Thyroid gland (tissue), 4 donors: ENCODE data around the gene YIPF6. TPM values are rescaled to one million over a fixed set of nuclear protein-coding genes. Genes with fewer than 3 reads are reported as not detected.

Source experiments
- DNase-seq, 2 donors: peaks; one replicate each; pipeline ENCODE4 v3.0.0-alpha.2; 2019
- H3K27ac ChIP-seq, 3 donors: fragments of 200-600 bp; sonication (generic); 1 replicate in 2 of 3; 2 replicates in 1 of 3; pipeline ENCODE4 v1.5.1; 2016 to 2019; ENCODE audit warnings: mild to moderate bottlenecking in 1 of 3, moderate library complexity in 1 of 3
- H3K27me3 ChIP-seq: fragments of 200-600 bp; sonication (generic); one replicate; pipeline ENCODE4 v1.5.1; 2019
- H3K36me3 ChIP-seq, 2 donors: fragments of 200-600 bp; sonication (generic); one replicate each; pipeline ENCODE4 v1.5.1; 2016 to 2019
- H3K4me1 ChIP-seq, 2 donors: fragments of 200-600 bp; sonication (generic); one replicate each; pipeline ENCODE4 v1.5.1; 2017 to 2019
- H3K4me3 ChIP-seq, 3 donors: fragments of 200-600 bp; sonication (generic); replicated peaks in 1 of 3; 1 replicate in 2 of 3; 2 replicates in 1 of 3; pipeline ENCODE4 v1.5.1; 2016; ENCODE audit warnings: mild to moderate bottlenecking in 1 of 3
- H3K9me3 ChIP-seq: fragments of 200-600 bp; sonication (generic); one replicate; pipeline ENCODE4 v1.5.1; 2017
- CTCF ChIP-seq, 6 experiments: fragments of 200-600 bp in 3 of 6; fragments of 450-650 bp in 3 of 6; sonication (generic) in 3 of 6; IDR thresholded peaks; one replicate each; pipeline ENCODE4 v1.5.1; 2016 to 2019; ENCODE audit warnings: antibody characterized with exemption in 6 of 6, mild to moderate bottlenecking in 2 of 6, inconsistent platforms in 1 of 6, moderate library complexity in 1 of 6
- POLR2A ChIP-seq, 2 donors: fragments of 450-650 bp; IDR thresholded peaks; one replicate each; pipeline ENCODE4 v1.6.1; 2017; ENCODE audit warnings: antibody characterized with exemption in 2 of 2, mild to moderate bottlenecking in 2 of 2, moderate library complexity in 1 of 2
- WGBS, 2 donors: methylation state at CpG; one replicate each; pipeline ENCODE4 v1.1.5; 2017; 5-methylcytosine and 5-hydroxymethylcytosine counted together
- intact Hi-C: fragments of 100-400 bp; cut with DNase I; formaldehyde crosslinking; loops from one replicate; pipeline ENCODE4 v1.15.1; 2023
- total RNA-seq, 4 donors: library from RNA; depleted of rRNA; stranded (reverse); fragments of >200 nt; gene quantifications; one replicate each; pipeline ENCODE4 v1.2.3, GENCODE V29; 2016

YIPF6 gene
- total RNA-seq, 4 donors from 2014 or later = 35.2 to 65.4 (median 41.6) TPM

- TF ChIP-seq POLR2A (IDR thresholded peaks at IDR 0.05) (no peak), CTCF (IDR thresholded peaks at IDR 0.05) (no peak)
- Histone ChIP-seq H3K27me3 (no peaks in the 10 kb centered on the region), H3K9me3 (no peaks in the 10 kb centered on the region), H3K36me3 (no peaks in the 10 kb centered on the region), H3K4me3 (no peak overlapping the region), H3K27ac (no peak overlapping the region), H3K4me1 (no peaks in the 10 kb centered on the region)
- DNase-seq = no peak
- intact Hi-C loops = loop anchor here (5.0 kb wide), 1 partner anchor 264 kb away; no protein-coding TSS in a partner anchor
These were observed 37.3 kb upstream of the YIPF6 start for GRCh38 chrX:68461576-68461975.

DNA sequence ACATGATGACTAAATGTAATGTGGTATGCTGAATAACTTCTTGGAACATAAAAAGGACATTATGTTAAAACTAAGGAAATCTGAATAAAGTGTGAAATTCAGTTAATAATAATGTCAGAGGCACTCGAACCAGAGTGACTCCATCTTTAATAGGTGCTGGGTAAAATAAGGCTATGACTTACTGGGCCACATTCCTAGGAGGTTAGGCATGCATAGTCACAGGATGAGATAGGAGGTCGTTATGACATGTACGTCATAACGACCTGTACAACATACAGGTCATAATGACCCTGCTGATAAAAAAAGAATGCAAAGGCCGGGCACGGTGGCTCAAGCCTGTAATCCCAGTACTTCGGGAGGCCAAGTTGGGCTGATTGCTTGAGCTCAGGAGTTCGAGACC lies 36.7 kb upstream of the YIPF6 start:
- TF ChIP-seq CTCF (IDR thresholded peaks at IDR 0.05) (no peak), POLR2A (IDR thresholded peaks at IDR 0.05) (no peak)
- no peak overlapping the region for H3K4me3 ChIP-seq
- H3K27ac ChIP-seq = no peak overlapping the region
- H3K36me3 ChIP-seq = no peaks in the 10 kb centered on the region
- H3K9me3 ChIP-seq = no peaks in the 10 kb centered on the region
- no peaks in the 10 kb centered on the region for H3K4me1 ChIP-seq
- no peaks in the 10 kb centered on the region for H3K27me3 ChIP-seq
- WGBS, 2 donors = 74 to 82% methylated on average over 7 to 8 of the region's 8 CpGs
- intact Hi-C loops = loop anchor here (5.0 kb wide), 1 partner anchor 265 kb away; no protein-coding TSS in a partner anchor
- DNase-seq = no peak

- TF ChIP-seq POLR2A (IDR thresholded peaks at IDR 0.05) (no peak), CTCF (IDR thresholded peaks at IDR 0.05) (peak in 4 of 6 experiments; percentile 53 to 78 (median 60))
- Histone ChIP-seq H3K9me3 (no peaks in the 10 kb centered on the region), H3K27ac (no peak overlapping the region), H3K4me1 (no peaks in the 10 kb centered on the region), H3K4me3 (no peak overlapping the region), H3K27me3 (no peaks in the 10 kb centered on the region), H3K36me3 (no peaks in the 10 kb centered on the region)
- WGBS, 2 donors = 28 to 31% methylated on average over 8 of the region's 8 CpGs
- DNase-seq = peak; percentile 5 to 6
- intact Hi-C loops = loop anchor here (5.0 kb wide), 1 partner anchor 265 kb away; no protein-coding TSS in a partner anchor
These were observed 36.2 kb upstream of the YIPF6 start for GRCh38 chrX:68462653-68463052.

DNA sequence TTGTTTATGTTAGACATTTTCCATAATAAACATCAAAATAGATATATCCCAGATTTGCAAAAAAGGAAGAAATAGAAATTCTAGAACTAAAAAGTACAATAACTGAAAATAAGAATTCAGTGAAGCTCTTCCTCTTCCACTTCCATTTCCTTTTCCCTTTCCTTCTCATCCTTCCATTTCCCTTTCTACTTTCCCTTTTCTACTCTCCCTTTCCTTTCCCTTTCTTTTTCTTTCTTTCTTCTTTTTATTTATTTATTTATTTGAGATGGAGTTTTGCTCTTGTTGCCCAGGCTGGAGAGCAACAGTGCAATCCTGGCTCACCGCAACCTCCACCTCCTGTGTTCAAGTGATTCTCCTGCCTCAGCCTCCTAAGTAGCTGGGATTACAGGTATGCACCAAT lies 35.0 kb upstream of the YIPF6 start:
- intact Hi-C loops = loop anchor here (5.0 kb wide), 1 partner anchor 267 kb away; no protein-coding TSS in a partner anchor
- no peak overlapping the region for H3K4me3 ChIP-seq
- no peaks in the 10 kb centered on the region for H3K27me3 ChIP-seq
- no peaks in the 10 kb centered on the region for H3K9me3 ChIP-seq
- WGBS, 2 donors = 86 to 100% methylated on average over 1 of the region's 1 CpG
- no peak overlapping the region for H3K27ac ChIP-seq
- DNase-seq = no peak
- H3K36me3 ChIP-seq = no peaks in the 10 kb centered on the region
- H3K4me1 ChIP-seq = no peaks in the 10 kb centered on the region
- TF ChIP-seq POLR2A (IDR thresholded peaks at IDR 0.05) = no peak
- TF ChIP-seq CTCF (IDR thresholded peaks at IDR 0.05) = no peak

DNA sequence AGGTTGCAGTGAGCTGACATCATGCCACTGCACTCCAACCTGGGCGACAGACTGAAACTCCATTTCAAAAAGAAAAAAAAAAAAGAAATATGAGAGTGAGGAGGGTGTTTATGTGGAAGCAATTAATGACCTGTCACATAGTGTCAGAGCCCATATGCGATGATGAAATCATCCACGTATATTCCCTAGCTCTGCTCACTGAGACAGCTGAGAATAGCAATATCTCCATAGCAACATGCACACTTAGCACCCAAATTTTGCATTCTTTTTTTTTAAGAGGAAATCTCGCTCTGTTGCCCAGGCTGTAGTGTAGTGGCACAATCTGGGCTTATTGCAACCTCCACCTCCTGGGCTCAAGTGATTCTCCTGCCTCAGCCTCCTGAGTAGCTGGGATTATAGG lies 34.1 kb upstream of the YIPF6 start:
- Histone ChIP-seq H3K27ac (no peak overlapping the region), H3K27me3 (no peaks in the 10 kb centered on the region), H3K36me3 (no peaks in the 10 kb centered on the region), H3K4me1 (no peaks in the 10 kb centered on the region), H3K4me3 (no peak overlapping the region), H3K9me3 (no peaks in the 10 kb centered on the region)
- TF ChIP-seq CTCF (IDR thresholded peaks at IDR 0.05) (no peak), POLR2A (IDR thresholded peaks at IDR 0.05) (no peak)
- no peak for DNase-seq
- intact Hi-C loops = loop anchor here (5.0 kb wide), 1 partner anchor 267 kb away; no protein-coding TSS in a partner anchor
- WGBS, 2 donors = 89 to 90% methylated on average over 4 of the region's 4 CpGs
